Ovary (tissue), 3 donors: ENCODE results near the gene OR51E1.

Source experiments
- CTCF ChIP-seq, 3 donors: fragments of 450-650 bp in 2 of 3; fragments of 200-600 bp in 1 of 3; IDR thresholded peaks; one replicate each; pipeline versions ENCODE4 v1.5.1 to v1.8.0; 2016 to 2022; ENCODE audit warnings: antibody characterized with exemption in 3 of 3, mild to moderate bottlenecking in 1 of 3
- POLR2A ChIP-seq: fragments of 450-650 bp; IDR thresholded peaks from one replicate; pipeline ENCODE4 v1.6.1; 2017; ENCODE audit warnings: antibody characterized with exemption, mild to moderate bottlenecking, moderate library complexity
- donor health status: DM: no; HTN: no; CAD: no.

- TF ChIP-seq CTCF (IDR thresholded peaks at IDR 0.05) (no peak), POLR2A (no peak)
Measured at GRCh38 chr11:4664786-4665185, 21.0 kb downstream of the OR51E1 start.
